Breast epithelium (tissue), 4 donors: ENCODE results near the gene ST3GAL6. TPM values are rescaled to one million over a fixed set of nuclear protein-coding genes. Genes with fewer than 3 reads are reported as not detected.
A peak's percentile ranks its signal among the peaks of the same experiment; 100 is the strongest.

Experiments used
- DNase-seq, 2 donors: peaks; one replicate each; pipeline ENCODE4 v3.0.0-alpha.2; 2019; ENCODE audit warnings: low spot score in 2 of 2
- H3K27ac ChIP-seq, 2 donors: fragments of 200-600 bp; sonication (generic) in 1 of 2; one replicate each; pipeline ENCODE4 v1.5.1; 2016 to 2019; ENCODE audit warnings: mild to moderate bottlenecking in 1 of 2
- H3K27me3 ChIP-seq, 2 donors: fragments of 200-600 bp; sonication (generic) in 1 of 2; one replicate each; pipeline versions ENCODE4 v1.5.1 to v1.6.0; 2017 to 2019; ENCODE audit warnings: control low read depth in 1 of 2, mild to moderate bottlenecking in 1 of 2
- H3K36me3 ChIP-seq: fragments of 200-600 bp; one replicate; pipeline ENCODE4 v1.5.1; 2019
- H3K4me1 ChIP-seq, 2 donors: fragments of 200-600 bp; sonication (generic); one replicate each; pipeline ENCODE4 v1.5.1; 2016 to 2019; ENCODE audit warnings: control low read depth in 1 of 2
- H3K4me3 ChIP-seq, 3 donors: fragments of 200-600 bp; sonication (generic); 1 replicate in 2 of 3; 2 replicates in 1 of 3; pipeline ENCODE4 v1.5.1; 2016 to 2019; ENCODE audit warnings: mild to moderate bottlenecking in 3 of 3, moderate library complexity in 2 of 3
- H3K9me3 ChIP-seq, 2 donors: fragments of 200-600 bp; sonication (generic) in 1 of 2; one replicate each; pipeline ENCODE4 v1.5.1; 2016 to 2019; ENCODE audit warnings: control low read depth in 1 of 2
- CTCF ChIP-seq, 3 donors: fragments of 450-650 bp; IDR thresholded peaks; one replicate each; pipeline ENCODE4 v1.5.1; 2016 to 2017; ENCODE audit warnings: antibody characterized with exemption in 3 of 3, mild to moderate bottlenecking in 3 of 3, moderate library complexity in 3 of 3
- POLR2A ChIP-seq: fragments of 450-650 bp; IDR thresholded peaks from one replicate; pipeline ENCODE4 v1.6.1; 2016; ENCODE audit warnings: antibody characterized with exemption, mild to moderate bottlenecking, moderate library complexity
- POLR2AphosphoS5 ChIP-seq, 3 donors: sonication (generic); formaldehyde crosslinking; IDR thresholded peaks; one replicate each; pipeline ENCODE4 v1.6.1; 2017; ENCODE audit warnings: antibody characterized with exemption in 3 of 3
- intact Hi-C: fragments of 100-400 bp; cut with DNase I; formaldehyde crosslinking; loops from one replicate; pipeline ENCODE4 v1.15.1; 2023; ENCODE audit warnings: low total_unique reads
- total RNA-seq, 3 donors: library from RNA; depleted of rRNA; stranded (reverse); fragments of >200 nt; gene quantifications; one replicate each; pipeline ENCODE4 v1.1.0, GENCODE V29; 2016

ST3GAL6 gene
- 10 to 100 TPM; 16.1 to 52.6 (median 22.1) TPM for total RNA-seq

- no peaks in the 10 kb centered on the region for H3K27me3 ChIP-seq
- DNase-seq: no peak
- TF ChIP-seq POLR2AphosphoS5 (IDR thresholded peaks at IDR 0.05) (peak in 2 of 3 donors; percentile 18 to 41), CTCF (IDR thresholded peaks at IDR 0.05) (no peak)
- intact Hi-C loops: no loop called here
- H3K4me3 ChIP-seq: no peak within 1 kb of the TSS
- H3K27ac ChIP-seq: peak within 1 kb of the TSS in 1 of 2 donors; percentile 38
- no peaks in the 10 kb centered on the region for H3K9me3 ChIP-seq
- no peaks in the 10 kb centered on the region for H3K4me1 ChIP-seq
- H3K36me3 ChIP-seq: no peaks in the 10 kb centered on the region
These were observed at the start of gene ST3GAL6 for GRCh38 chr3:98763076-98763475. TSS of gene ST3GAL6 (plus strand) at chr3:98763340. CDS start at chr3:98768441, 5,101 bp downstream.

- intact Hi-C loops: no loop called here
These were observed 49.2 kb upstream of the ST3GAL6 start for GRCh38 chr3:98713984-98714383.

GRCh38 chr3:98717584-98717983 is 45.6 kb upstream of the ST3GAL6 start:
- H3K27me3 ChIP-seq: no peaks in the 10 kb centered on the region
- H3K36me3 ChIP-seq: no peaks in the 10 kb centered on the region
- no peak for DNase-seq
- H3K27ac ChIP-seq: no peak overlapping the region
- TF ChIP-seq POLR2AphosphoS5 (IDR thresholded peaks at IDR 0.05): no peak
- TF ChIP-seq CTCF (IDR thresholded peaks at IDR 0.05): no peak
- no peak for TF ChIP-seq POLR2A
- intact Hi-C loops: no loop called here
- H3K4me1 ChIP-seq: no peaks in the 10 kb centered on the region
- H3K4me3 ChIP-seq: no peak overlapping the region
- H3K9me3 ChIP-seq: no peaks in the 10 kb centered on the region

More at GRCh38 chr3:98713984-98714383, 49.2 kb upstream of the ST3GAL6 start:
- Histone ChIP-seq H3K27ac (no peak overlapping the region), H3K9me3 (no peaks in the 10 kb centered on the region), H3K36me3 (no peaks in the 10 kb centered on the region), H3K4me1 (no peaks in the 10 kb centered on the region), H3K4me3 (no peak overlapping the region), H3K27me3 (no peaks in the 10 kb centered on the region)
- TF ChIP-seq CTCF (IDR thresholded peaks at IDR 0.05) (no peak), POLR2A (no peak), POLR2AphosphoS5 (IDR thresholded peaks at IDR 0.05) (no peak)
- DNase-seq: no peak

- Histone ChIP-seq H3K27me3 (no peaks in the 10 kb centered on the region), H3K36me3 (no peaks in the 10 kb centered on the region), H3K4me1 (no peaks in the 10 kb centered on the region), H3K9me3 (no peaks in the 10 kb centered on the region), H3K27ac (no peak overlapping the region), H3K4me3 (no peak overlapping the region)
- no peak for TF ChIP-seq POLR2AphosphoS5 (IDR thresholded peaks at IDR 0.05)
- no peak for TF ChIP-seq CTCF (IDR thresholded peaks at IDR 0.05)
- TF ChIP-seq POLR2A: no peak
- intact Hi-C loops: no loop called here
- no peak for DNase-seq
These were observed 44.4 kb upstream of the ST3GAL6 start for GRCh38 chr3:98718730-98719129.

GRCh38 chr3:98721776-98722175 is 41.4 kb upstream of the ST3GAL6 start:
- no peaks in the 10 kb centered on the region for H3K9me3 ChIP-seq
- intact Hi-C loops: no loop called here
- no peaks in the 10 kb centered on the region for H3K36me3 ChIP-seq
- H3K27me3 ChIP-seq: no peaks in the 10 kb centered on the region
- no peaks in the 10 kb centered on the region for H3K4me1 ChIP-seq
- DNase-seq: no peak
- H3K27ac ChIP-seq: no peak overlapping the region
- no peak overlapping the region for H3K4me3 ChIP-seq
- TF ChIP-seq POLR2A (no peak), CTCF (IDR thresholded peaks at IDR 0.05) (no peak), POLR2AphosphoS5 (IDR thresholded peaks at IDR 0.05) (no peak)
